ENCODE measurements around the gene TRIM44. TPM values are rescaled to one million over a fixed set of nuclear protein-coding genes. Genes with fewer than 3 reads are reported as not detected.

Gene TRIM44
- total and polyA plus RNA-seq, 2 donors (not counting 3 experiments of a cell fraction or from before 2014, with no cell fraction given) = 31.7 to 72.0 TPM

GRCh38 chr11:35750315-35750714 lies 87.7 kb downstream of the TRIM44 start:
- no TSS peak for BruUV-seq (replicated peaks)
- no peaks in the 10 kb centered on the region for H3K27me3 ChIP-seq (ENCODE audit: control insufficient read depth in 2 of 2, insufficient read depth in 2 of 2, low read length in 2 of 2)
- no peak overlapping the region for H3K9ac ChIP-seq (replicated peaks; ENCODE audit: extremely low read depth, insufficient read depth, low read length)
- FAIRE-seq (no peak), DNase-seq (ENCODE audit: low read depth, low spot score) (no peak)
- POLR2A ChIA-PET = no interaction called here
- no peaks in the 10 kb centered on the region for H3K36me3 ChIP-seq (ENCODE audit: control insufficient read depth in 2 of 2, extremely low read depth in 1 of 2, insufficient read depth in 2 of 2, low read length in 2 of 2)
- CTCF ChIA-PET = interaction anchor here (0.6 to 2.6 kb wide), 2 partner anchors 45 to 71 kb away, joined by 3 to 10 read pairs; no protein-coding TSS in a partner anchor
- H2AFZ ChIP-seq (ENCODE audit: low read depth, low read length) = no peak overlapping the region
- no peak overlapping the region for H3K4me3 ChIP-seq (replicated peaks in 1 of 3; ENCODE audit: insufficient read depth in 1 of 3, low read depth in 1 of 3, low read length in 3 of 3)
- no peaks in the 10 kb centered on the region for H3K9me1 ChIP-seq (replicated peaks; ENCODE audit: control insufficient read depth, extremely low read depth, insufficient read depth, low read length)
- intact Hi-C loops (cut with micrococcal nuclease) = no loop called here
- H4K20me1 ChIP-seq (replicated peaks; ENCODE audit: control insufficient read depth, extremely low read depth, insufficient read depth, low read length) = no peaks in the 10 kb centered on the region
- no peak overlapping the region for H3K4me2 ChIP-seq (ENCODE audit: insufficient read depth, low read length)
- no peak for TF ChIP-seq MAX (IDR thresholded peaks at IDR 0.05; ENCODE audit: insufficient read depth, insufficient read length)
- TF ChIP-seq POLR2A (IDR thresholded peaks at IDR 0.05; ENCODE audit: low read depth, low read length) = no peak
- no peak for TF ChIP-seq GATA2 (IDR thresholded peaks at IDR 0.05; ENCODE audit: insufficient read depth, insufficient read length, low read depth, low read length)
- TF ChIP-seq MYC (IDR thresholded peaks at IDR 0.05; ENCODE audit: low read depth, low read length) = no peak
- TF ChIP-seq POLR2AphosphoS5 (IDR thresholded peaks at IDR 0.05; ENCODE audit: insufficient read depth, low read depth, low read length) = no peak
- TF ChIP-seq CTCF (IDR thresholded peaks at IDR 0.05; ENCODE audit: extremely low read depth in 1 of 2, insufficient read depth in 1 of 2, low read depth in 1 of 2, low read length in 2 of 2) = no peak
- TF ChIP-seq FOS (IDR thresholded peaks at IDR 0.05; ENCODE audit: borderline replicate concordance, insufficient read depth, low read length) = no peak
- TF ChIP-seq JUN (IDR thresholded peaks at IDR 0.05; ENCODE audit: borderline replicate concordance, insufficient read depth, insufficient read length, low read depth) = no peak
- no peak for TF ChIP-seq EZH2 (IDR thresholded peaks at IDR 0.05; ENCODE audit: borderline replicate concordance, low read depth, low read length, severe bottlenecking)
- H3K9me3 ChIP-seq (replicated peaks; ENCODE audit: control insufficient read depth, insufficient read depth, low read length) = no peaks in the 10 kb centered on the region
- H3K4me1 ChIP-seq (ENCODE audit: control insufficient read depth, extremely low read depth, insufficient read depth, low read length) = peaks cover 22% of the 10 kb centered on the region
- H3K27ac ChIP-seq (ENCODE audit: insufficient read depth, low read depth, low read length) = no peak overlapping the region
- peaks cover 2% of the 10 kb centered on the region for H3K79me2 ChIP-seq (ENCODE audit: control insufficient read depth, insufficient read depth, low read length)
- dilution Hi-C loops (cut with MboI; ENCODE audit: extremely low pct_ligation_motif_present, low sequenced_read_pairs) = no loop called here
